COLO668 (cell line): ENCODE data around the gene FRMD4A.

Experiments
- DNase-seq: peaks from one replicate; lab custom pipeline; 2025; ENCODE audit not compliant: unreplicated experiment; lab: John Stamatoyannopoulos, UW

FRMD4A gene

DNA sequence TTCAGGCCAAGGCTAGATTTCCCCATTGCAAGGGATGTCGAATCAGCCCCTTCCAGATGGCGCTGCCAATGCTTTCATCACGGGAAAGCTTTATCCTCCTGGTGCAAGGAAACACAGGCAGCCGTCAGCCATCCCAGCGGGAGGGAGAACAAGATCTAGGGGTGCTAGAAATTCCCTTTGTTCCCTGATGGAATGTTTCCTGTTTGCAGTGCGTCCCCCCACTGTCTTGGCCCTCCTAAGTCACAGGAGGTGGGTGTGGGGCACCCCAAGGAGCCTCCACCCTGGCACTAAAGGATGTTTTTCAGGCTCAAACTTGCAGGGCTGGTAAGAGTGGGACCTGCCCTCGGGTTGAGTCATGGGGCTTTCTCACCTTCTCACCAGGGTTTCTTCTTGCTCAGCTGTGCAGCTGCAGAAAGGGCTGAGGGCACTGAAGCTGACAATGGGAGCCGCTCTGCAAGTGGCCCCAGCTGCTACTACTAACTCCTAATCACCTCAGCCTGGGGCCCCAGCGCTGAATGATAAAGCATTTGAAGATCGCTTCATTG lies 640.4 kb downstream of the FRMD4A start:
- no peak for DNase-seq

DNA sequence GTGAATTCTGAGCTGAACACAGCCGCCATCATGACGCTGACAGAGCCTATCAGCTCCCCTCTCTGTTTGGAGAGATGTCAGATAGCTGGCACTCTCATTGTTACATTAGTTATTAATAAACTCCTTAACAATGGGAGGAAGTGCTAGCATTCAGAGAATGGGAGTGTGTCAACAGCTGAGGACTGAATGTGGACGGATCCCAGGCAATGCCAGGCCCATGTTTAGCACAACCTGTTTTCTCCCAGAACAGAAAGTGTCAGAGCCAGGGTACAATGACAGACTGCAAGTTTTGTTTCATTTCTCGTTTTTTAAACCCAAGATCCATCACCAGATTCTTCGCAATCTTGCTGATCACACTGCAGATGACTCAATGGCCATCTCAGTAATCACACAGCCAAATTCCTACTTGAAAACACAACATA lies 644.4 kb downstream of the FRMD4A start:
- DNase-seq = peak; percentile 4

DNA sequence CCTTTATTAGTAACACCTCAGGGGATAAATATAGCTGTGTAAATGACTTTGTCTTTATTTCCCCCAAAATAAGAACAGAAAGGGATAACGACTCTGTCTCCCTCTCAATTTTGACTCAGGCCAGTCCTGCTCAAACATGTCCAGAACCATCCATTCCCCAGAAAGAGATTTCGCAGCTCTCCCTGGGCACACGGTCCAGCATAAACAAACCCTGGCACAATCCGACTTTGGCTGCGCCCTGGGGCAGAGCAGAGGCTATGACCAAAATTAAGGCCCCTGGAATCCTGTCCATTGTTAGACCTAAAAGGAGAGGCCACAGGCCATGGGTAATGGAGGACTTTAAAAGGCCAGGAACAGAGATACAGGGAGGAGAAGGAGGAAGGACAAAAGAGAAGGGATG lies 644.8 kb downstream of the FRMD4A start:
- no peak for DNase-seq

DNA sequence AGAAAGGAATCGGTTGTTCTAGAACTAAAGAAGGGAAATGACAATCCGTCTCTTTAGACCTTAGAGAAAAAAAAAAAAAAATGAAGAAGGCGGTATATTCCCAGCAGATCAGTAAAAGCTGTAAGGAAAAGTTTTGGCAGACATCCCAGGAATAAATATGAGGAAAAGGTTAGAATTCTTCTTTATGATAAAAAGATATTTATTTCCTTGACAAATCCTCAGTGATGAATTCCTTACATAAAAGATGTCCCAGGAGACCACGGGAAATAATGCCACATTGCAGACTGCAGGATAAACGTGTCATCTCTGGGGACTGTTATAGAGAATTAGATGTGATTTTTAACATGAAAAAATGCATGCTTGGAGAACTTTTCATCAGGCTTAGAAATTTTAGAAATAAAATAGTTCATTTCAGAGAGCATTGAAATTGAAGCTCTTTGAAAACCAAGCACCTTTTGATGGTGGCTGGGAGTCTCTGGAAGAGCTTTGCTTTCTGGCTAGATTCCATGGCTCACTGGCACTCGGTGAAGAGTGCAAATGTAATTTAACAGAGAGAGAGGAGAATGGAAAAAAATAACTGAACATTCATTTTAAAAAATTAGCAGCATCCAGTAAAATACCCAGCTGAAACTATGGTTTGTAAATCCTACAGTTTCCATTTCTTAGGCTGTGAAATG lies 645.8 kb downstream of the FRMD4A start:
- DNase-seq = no peak

DNA sequence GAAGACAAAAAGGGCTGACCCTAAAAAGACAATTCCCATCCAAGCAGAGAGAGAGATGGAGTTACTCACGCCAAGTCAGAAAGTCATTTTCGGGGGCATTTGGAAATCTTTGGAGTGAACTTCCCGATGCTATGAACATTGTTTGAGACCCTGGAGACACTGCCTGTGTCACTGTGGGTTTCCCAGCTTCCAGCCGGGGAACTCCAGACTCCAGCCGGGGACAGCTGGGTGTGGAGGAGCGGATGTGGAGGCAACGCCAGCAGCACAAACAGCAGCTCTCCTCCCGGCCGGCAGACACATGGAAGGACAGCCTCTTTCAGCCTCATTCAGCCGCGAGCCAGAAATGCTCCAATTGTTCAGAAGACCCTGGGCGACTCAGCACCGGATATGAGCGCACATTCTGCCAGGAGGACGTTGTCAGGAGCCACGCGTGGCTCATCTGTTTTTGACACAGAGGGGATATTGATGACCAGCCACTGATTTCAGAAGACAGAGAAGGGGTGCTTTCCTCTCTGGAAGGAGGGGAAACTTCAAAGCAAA lies 646.4 kb downstream of the FRMD4A start:
- DNase-seq = no peak

DNA sequence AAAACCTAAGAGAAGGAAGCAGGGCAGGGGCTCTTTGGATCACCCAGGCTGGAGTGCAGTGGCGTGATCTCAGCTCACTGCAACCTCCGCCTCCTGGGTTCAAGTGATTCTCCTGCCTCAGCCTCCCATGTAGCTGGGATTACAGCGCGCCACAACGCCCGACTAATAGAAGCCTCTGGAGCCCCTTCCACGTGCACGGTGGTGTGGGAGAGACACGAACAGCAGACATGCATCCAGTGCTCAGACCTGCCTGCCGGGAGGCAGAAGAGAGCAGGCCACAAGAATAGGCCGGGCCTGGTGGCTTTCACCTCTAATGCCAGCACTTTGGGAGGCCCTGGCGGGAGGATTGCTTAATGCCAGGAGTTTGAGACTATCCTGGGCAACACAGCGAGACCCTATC lies 647.7 kb downstream of the FRMD4A start:
- no peak for DNase-seq

DNA sequence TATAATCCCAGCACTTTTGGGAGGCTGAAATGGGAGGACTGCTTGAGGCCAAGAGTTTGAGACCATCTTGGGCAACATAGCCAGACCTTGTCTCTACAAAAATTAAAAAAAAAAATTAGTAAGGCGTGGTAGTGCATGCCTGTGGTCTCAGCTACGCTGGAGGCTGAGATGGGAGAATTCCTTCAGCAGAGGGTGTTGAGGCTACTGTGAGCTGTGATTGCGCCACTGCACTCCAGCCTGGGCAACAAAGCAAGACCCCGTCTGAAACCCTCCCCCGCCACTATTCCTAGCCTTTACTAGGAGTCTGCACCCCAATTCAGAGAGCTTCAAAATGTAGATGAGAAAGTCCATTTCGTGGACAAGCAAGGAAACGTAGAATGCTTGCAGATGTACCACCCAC lies 648.8 kb downstream of the FRMD4A start:
- DNase-seq = no peak

DNA sequence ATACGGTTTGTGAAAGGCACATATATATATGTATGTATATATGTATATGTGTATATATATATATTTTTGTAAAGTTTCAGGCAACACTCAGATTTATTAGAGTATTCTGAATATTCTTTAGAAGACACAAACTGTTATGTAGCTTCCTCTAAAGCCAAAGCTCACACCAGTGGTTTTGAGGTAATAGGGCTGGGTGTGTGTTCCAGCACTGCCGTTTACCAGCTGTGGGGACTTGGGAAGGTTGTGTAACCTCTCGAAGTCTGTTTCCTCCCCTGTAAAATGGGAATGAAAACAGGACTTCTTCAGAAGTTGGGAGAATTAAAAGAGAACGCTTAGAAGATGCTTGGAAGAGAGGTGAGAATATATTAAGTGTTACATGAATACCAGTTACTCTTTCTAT lies 649.2 kb downstream of the FRMD4A start:
- DNase-seq = no peak

DNA sequence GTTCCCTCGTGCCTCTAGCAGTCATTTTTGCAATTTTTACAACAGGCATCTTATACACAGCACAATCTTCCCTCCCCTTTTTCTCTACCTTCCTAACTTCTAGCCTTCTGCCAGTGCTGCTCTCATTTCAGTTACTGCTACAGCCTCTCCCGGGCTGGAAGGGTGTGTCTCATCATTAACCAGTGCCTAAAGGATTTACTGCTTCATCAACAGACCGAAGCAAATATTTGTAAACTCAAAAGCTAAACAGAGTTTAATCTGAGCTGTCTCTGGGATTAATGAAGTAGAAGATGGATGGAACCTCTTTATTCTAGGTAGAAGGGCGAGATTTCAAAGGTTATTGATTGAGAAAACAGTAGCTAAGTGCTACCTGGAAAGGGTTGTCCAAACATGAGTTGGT lies 649.6 kb downstream of the FRMD4A start:
- peak; percentile 5 for DNase-seq

DNA sequence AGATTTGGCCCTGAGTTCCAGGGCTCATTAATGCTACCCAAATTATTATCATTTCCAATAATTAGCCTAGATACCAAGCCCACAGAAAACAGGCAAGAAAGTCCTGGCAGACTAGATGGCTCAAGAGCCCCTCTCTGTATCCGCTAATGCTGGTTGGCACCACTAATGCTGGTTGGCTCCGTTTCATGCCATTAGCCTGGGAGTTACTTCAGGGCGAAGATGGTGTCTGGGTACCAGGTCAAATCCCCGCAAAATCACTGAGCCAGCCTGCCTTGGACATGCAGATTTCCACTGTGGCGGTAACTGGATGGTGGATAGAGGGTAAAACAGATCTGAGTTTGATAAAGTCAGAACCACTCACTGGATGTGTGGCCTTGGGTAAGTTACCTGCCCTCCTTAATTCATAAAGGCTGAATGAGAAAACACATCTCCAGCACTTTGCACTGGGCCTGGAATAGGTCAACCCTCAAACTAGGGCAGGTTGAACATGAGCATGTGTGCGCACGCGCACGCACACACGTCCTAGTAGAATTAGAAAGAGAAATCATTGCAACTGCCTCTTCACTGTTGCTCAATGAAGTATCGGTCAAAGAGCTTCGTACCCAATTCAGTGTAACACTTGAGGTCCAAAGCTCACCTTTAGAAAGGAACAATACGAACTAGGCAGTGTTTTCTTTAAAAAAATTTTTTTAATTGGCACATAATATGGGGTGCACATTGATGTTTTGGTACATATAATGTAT lies 652.5 kb downstream of the FRMD4A start:
- DNase-seq = no peak

DNA sequence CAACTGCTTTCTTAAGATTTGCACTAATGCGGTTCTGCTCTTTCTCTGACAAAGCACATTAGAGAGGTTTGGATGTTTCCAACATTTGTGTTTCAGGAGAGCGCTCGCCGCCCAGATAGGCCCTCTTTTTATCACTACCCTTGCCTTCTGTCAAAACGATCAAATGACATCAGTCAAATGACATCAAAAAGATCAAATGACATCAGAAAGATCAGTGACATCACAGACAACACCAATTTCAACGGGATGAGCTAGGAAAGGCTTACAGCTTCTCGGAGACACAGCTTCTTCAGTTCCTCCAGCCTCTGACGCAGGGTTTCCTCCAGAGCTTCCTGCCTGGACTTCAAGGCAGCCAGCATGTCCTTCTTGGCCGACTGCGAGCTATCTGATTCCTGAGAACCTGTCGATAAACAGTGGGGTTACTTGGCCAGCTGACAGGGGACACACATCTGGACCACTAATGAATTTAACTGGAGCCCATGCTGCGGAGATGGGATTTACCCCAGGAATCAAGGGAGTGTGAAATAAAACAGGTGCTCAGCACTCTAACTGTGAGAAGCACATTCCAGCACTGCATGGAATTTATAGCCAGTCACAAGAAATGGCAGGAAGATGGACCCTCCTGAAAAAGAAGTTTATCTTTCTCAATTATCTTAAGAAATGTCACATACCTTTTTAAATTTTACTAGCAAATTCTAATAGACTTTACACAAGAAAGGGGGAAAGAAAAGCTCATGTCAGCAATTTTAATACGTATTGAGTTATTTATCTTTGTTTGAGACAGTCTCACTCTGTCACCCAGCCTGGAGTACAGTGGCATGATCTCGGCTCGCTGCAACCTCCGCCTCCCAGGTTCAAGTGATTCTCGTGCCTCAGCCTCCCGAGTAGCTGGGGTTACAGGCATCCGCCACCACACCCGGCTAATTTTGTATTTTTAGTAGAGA lies 655.8 kb downstream of the FRMD4A start:
- no peak for DNase-seq

DNA sequence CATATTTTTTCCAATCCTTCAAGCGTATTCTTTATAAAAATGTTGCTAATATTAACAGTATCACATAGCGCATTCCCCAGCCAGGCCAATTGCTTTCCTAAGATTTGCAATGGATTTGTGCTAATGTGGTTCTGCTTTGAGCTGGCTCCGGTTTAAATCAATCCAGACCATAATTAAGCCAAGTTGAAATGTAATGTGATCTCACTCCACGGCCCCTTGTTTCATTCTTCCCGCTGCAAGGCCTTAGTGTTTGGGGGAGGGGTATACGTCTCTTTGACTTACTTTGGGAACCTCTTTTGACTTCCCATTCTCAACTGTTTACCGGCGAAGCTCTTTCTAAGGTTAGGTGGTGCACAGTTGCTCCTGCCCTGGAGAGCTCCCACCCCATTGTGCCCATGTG lies 657.6 kb downstream of the FRMD4A start:
- DNase-seq = no peak

DNA sequence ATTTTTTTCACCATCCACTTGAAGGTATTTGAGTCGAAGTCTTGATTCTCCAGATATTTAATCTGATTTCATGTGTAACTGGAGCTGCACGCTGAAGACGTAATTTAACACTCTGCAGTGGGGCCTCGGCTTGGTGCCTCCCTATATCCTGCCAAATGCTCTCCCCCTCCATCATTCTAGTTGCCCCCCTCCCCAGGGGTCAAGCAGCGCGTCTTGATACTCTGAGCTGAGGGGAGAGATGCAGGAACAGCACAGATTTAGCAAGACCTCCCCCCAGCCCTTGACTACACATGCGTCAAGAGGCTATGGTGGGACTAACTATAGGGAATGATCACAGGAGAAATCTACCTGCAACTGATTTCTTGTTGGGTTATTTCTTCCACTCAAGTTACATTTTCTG lies 658.2 kb downstream of the FRMD4A start:
- DNase-seq = no peak

DNA sequence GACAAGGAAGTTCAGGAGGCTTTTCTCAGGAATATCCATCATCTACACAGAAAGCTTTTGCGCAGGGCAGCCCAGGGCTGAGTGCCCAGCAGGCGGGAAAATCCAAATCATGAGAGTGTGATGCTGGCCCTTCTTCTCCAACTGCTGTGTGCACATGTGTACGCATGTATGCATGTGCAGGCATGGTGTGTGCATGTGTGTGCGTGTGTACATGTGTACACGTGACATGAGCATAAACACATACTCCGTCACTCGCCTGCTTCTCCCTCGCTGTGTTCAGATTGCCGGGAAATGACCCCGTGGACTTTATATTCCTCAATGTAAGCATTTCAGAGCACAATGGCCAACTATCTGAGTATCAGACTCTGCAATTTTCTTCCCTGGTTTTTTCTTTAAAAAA lies 658.8 kb downstream of the FRMD4A start:
- no peak for DNase-seq

DNA sequence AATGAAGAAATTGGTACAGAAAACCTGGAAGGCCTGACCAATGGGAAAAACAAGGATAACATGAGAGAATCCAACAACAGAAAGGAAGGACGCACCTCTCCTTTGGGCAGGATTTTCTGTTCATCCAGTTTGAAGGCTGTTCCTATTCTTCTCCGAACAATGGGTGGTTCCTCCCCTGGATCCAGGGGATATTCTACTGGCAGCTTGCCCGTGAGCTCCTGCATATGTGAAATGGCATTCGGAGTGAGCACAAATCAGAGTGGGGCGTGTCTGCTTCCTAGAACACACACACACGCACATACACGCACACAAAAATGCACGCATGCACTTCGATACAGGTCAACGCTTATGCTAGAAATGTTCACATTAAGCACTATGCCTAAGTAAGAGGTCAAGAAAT lies 660.4 kb downstream of the FRMD4A start:
- DNase-seq = no peak

DNA sequence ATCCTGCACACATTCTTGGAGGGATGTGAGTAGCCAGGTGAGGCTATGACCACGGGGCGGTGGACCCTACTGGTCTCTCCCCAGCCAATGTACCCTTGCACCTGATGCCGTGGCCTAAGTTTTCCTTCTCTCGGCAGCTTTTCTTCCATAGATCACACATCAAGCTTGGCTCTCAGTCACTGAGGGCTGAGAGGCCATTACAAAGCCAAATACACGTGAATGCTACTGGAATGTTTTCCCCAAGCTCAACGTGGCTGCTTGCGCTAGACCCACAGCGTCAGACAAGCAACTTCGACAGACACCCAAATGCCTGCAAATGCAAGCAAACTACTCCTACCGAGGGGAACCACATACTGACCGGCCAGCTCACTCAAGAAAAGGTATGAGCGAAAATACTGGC lies 660.8 kb downstream of the FRMD4A start:
- DNase-seq = no peak

DNA sequence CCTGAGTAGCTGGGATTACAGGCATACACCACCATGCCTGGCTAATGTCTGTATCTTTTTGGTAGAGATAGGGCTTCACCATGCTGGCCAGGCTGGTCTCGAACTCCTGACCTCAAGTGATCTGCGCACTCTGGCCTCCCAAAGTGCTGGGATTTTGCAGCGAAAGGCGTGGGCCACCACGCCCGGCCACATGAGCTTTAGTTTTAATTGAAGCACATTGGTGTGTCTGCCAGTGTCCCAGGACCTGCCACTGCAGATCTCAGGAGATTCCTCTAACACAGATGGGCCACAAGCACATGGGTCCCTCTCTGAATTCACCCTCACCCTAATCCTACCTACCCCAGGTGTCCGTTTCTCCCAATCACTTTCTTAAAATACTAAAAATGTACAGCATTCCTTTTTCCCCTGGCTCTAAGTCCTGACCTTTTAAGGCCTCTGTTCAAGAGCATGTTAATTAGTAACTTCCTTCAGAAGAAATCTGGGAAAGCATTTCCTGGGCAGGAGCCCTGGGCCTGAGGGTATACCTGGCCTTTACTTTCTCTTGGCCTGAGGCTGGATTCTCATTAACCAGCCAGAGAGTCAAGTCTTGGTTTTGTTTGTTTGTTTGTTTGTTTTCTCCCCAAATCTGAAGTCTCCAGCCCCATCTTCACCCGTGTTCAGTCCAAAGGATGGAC lies 661.4 kb downstream of the FRMD4A start:
- DNase-seq = no peak

DNA sequence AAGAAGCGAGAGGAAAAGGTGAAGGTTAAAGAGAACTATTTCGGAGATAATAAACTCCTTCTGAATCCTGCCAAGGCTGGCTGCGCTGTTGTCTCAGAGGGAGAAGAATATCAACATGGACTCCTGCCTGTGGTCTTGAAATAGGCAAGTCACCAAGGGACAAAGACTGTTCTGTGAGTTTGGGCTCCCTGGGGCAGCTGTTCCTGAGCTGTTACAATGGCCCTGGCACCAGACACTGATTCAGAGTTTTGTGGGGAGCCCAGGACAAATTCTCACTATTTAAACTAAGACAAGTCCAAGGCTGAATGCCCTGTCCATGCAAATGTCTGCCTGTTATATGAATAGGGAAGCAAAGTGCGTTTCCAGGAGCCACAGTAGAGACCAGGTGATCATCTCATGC lies 662.6 kb downstream of the FRMD4A start:
- DNase-seq = no peak

DNA sequence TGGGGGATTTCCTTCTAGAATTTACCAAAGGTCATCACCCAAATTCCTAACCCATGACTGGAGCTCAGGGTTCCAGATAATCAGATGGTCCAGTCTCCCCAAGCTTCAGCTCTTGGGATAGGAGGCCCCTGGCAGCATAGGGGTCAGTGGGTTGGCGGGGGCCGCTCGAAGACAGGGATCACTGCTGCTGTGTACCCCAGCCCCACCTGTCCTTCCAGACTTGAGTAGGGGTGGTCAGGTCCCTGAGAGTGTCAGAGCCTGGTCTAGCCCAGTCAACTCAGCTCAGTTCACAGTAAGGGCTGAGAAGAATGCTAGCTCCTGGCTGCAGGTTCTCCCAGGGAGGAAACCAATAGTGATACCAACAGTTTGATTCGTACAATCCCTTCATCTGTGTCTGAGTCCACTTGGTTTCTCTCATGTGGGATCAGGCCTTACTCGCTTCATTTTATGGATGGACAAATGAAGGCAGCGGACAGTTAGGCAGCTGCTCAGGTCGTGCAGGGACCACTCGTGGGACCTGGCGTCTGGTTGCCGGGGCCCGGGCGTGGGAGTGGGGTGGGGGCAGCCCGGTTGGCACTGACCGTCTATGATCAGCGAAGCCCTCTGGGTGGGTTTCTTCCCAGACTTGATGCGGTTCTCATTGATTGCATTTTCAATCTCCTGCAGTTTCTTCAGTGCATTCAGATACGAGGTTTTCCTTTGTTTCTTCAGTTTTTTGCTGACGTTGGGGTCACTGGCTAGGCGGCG lies 665.0 kb downstream of the FRMD4A start:
- DNase-seq = no peak

DNA sequence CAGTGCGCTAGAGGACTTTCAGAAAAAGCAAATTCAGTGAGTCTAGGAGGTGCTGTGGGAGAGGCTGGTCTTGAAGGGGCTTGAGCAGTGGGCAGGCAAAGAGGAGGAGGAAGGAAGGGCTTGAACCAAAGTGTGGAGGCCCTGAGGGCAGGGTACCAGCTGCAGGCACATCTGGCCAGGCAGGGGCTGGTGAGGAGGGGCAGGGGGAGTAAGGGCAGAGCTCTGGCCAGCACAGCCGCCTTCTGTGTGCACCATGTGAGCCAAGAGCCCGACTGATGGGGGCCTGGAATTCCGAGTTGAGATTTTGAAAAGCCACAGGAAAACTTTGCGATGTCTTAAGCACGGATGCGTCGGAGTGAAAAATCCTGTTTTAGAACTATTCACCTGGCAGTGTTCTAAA lies 669.5 kb downstream of the FRMD4A start:
- no peak for DNase-seq
